GM18508 (cell line): Measurements from ENCODE around the gene PPP1R12A.
A peak's percentile ranks its signal among the peaks of the same experiment; 100 is the strongest.

Source experiments
- ATAC-seq: cut with Tn5 transposase; IDR thresholded peaks from one replicate; pipeline ENCODE4 v1.9.1; 2021; ENCODE audit warnings: moderate number of reproducible peaks; ENCODE audit not compliant: insufficient read depth, unreplicated experiment

Gene PPP1R12A

GRCh38 chr12:79776111-79776510 lies 158.8 kb downstream of the PPP1R12A start:
- ATAC-seq = no peak

- no peak for ATAC-seq
Measured at GRCh38 chr12:79775355-79776027, 159.4 kb downstream of the PPP1R12A start.

- ATAC-seq = no peak
Measured at GRCh38 chr12:79773896-79774295, 161.0 kb downstream of the PPP1R12A start.

DNA sequence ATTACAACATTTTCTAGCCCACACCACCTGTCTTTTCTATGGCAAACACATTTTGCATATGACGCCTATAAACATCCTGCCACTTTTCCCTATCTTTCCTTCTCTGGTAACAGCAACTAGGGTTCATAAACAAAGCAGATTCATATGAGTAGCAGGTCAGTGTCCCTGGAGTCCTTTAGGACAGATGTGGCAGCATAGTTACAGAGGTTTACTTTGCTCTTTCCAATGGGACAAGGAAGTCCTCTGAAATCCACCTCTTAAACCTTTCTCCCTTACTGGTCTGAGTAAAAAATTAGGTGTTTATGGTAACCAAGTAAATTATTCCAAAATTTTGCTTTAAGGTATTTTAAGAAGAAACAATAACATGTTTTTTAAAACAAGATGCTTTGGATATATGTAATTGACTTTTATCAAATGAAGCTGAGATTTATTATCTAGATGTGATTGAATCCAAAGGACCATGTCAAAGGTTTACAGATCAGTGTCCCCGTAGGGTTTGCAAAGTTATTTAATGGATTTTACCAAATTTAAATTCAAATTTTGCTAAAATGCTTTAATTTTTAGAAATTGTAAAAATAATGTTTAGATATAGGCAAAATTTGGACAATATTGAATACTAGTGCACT lies 164.9 kb downstream of the PPP1R12A start:
- no peak for ATAC-seq

- ATAC-seq = no peak
Measured at GRCh38 chr12:79769189-79769859, 165.6 kb downstream of the PPP1R12A start.

DNA sequence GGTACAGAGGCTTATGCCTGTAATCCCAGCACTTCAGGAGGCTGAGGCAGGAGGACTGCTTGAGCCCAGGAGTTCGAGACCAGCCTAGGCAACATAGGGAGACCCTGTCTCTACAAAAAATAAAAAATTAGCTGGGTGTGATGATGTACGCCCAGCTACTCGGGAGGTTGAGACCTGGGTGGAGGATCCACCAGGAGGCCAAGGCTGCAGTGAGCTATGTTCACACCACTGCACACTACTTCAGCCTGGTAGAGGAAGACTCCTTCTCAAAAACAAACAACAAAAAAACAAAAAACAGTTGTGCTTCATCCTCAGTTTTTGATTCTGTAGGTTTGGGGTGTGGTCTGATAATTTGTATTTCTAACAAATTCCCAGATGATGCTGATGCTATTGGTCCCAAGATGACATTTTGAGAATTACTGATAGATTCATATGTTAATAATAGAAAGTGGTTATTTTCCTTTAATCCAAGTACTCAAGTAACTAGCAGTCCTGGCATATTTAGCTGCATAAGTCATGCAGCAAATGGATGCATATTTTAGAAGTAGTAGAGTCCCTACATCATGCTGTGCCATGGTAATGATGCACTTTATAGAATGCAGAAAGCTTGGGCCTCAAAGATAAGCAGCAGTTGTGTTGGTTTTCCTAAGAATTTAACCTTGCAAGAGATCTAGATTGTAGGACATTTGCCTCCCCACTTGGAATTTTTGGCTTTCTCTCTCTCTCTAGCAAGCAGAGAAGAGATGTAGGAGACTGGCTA lies 168.0 kb downstream of the PPP1R12A start:
- ATAC-seq = no peak

DNA sequence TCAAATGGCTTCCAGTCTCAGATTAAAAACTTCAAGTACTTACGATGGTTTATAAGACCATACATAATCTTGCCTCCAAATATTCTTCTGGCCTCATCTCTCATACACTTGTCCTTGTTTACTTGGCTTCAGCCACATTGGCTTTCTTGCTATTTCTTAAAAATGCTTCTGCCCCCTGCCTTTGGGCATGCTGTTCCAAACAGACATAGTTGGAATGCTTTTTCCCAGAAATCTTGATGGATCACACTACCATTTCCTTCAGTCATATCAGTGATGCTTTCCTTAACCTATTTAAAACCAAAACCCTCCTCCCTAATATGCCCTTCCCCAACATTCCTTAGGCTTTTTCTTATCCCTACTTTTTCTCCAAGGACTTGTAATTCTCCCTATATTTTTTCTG lies 169.7 kb downstream of the PPP1R12A start:
- ATAC-seq = no peak

DNA sequence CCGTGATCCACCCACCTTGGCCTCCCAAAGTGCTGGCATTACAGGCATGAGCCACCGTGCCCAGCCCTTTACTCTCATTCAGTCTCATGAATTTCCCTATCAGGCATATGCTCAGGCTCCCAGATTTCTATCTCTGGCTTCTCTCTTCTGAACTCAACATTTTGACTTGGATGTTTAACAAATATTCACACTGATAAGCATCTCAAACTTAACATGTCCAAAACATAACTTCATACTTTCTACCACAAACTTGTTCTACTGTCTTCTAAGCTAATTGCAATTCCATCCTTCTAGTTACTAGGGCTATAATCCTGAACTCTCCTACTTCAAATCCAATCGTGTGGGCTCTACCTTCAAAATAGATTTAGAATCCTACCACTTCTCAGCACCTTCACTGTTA lies 170.3 kb downstream of the PPP1R12A start:
- ATAC-seq = no peak

- ATAC-seq = no peak
Measured at GRCh38 chr12:79763766-79764452, 171.0 kb downstream of the PPP1R12A start.

GRCh38 chr12:79761341-79761740 lies 173.6 kb downstream of the PPP1R12A start:
- no peak for ATAC-seq

GRCh38 chr12:79747274-79747673 lies 187.6 kb downstream of the PPP1R12A start:
- ATAC-seq = no peak

GRCh38 chr12:79737875-79738718 lies 196.8 kb downstream of the PPP1R12A start:
- peak; percentile 89 for ATAC-seq

- ATAC-seq = no peak
Measured at GRCh38 chr12:79732638-79733037, 202.3 kb downstream of the PPP1R12A start.

GRCh38 chr12:79725987-79726386 lies 208.9 kb downstream of the PPP1R12A start:
- ATAC-seq = no peak
